Articular chondrocyte of knee joint (primary cell): ENCODE results near the gene ACYP1. TPM values are rescaled to one million over a fixed set of nuclear protein-coding genes. Genes with fewer than 3 reads are reported as not detected.

ENCODE experiments used
- small RNA-seq: library from RNA; depleted of rRNA; stranded (forward); fragments of <200 nt; gene quantifications from one replicate; pipeline ENCODE3, GENCODE V24; 2012
- total RNA-seq: library from RNA; depleted of rRNA; stranded (reverse); fragments of >200 nt; gene quantifications from 2 replicates; pipeline ENCODE4 v1.2.3, GENCODE V29; 2012

Gene ACYP1
- 10.6 and 10.9 TPM in 2 replicates for total RNA-seq

DNA sequence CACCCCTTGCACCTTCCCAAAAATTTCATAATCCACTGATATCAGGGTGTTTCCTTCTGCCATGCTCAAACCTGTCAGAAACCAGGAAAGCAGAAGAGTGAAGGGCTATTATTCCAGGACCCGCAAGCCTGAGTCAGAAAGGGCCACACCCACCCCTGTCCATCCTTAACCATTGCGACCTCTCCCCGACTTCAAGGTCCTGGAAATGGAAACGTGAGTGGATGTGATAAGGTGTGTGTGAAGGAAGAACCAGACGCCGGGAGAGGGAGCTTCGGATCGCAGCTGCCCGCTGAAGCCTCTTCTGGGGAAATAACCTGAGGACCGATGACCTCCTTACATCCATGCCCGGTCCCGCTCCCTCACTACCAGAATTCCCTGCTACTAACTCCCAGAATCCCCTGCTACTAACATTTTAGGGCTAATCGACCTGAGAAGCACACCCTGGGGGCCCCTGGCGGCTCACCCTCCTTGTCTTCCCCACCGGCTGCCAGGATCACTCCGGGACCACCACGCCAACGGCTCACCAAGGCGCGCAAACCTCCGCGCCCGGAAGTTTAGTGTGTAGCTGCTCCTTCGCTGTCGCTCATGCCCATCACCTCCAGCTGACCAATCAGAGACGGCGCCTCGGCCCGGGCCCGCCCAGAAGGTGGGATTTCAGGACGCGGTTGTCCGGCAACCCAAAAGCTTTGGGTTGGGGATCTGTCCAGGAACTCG, at the start of gene ACYP1:
Gene ACYP1 (minus strand): TSS at position 534 of the 714 bp plus-strand sequence. CDS start 471 bp downstream, at position 63.

GRCh38 chr14:75069121-75069810, 5.4 kb upstream of the ACYP1 start, which contains the start of gene ZC2HC1C:
ZC2HC1C (plus strand) TSS chr14:75069641; CDS start chr14:75070574, 933 bp downstream.

DNA sequence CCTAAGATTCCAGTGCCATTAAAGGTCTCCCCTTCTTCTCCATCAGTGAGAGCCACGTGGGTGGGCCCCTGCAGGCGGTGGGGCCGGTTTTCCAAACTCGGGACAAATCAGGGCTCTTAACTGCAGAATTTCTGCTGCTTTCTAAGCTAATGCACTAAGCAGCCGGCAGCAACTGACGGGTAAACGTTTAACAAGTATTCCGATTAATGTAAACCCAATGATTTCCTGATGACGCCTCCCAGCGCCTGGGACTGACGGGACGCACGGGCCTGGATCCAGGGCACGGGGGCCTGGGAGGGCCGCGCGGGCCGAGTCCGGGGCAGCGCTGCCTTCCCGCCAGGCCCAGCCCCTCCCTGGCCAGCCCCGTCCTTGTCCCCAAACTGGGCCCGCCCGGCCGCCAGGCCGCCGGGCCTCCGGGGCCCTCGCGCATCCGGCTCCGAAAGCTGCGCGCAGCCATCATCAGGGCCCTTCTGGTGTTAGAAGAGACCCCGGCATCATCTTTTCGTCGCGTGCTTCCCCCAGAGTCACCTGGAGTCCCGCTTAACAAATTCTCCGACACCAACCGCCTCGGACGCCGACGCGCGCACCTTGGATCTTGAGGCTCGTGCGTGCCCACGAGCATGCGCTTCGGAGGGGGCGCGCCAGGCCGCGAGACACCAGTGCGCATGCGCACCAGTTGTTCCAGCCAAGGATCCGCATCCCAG, 12.8 kb downstream of the ACYP1 start, which contains the start of gene MLH3:
Gene MLH3 (minus strand): TSS at position 616 of the 704 bp plus-strand sequence. CDS start 1,812 bp downstream, outside the sequence.

Small RNA genes lying within 50 kb of the gene (small RNA-seq; reads per million reads assigned to genes)
- gene RNU6-689P, result not detected

Other genes with a start within 250 kb of the ACYP1 start
- not detected in 2 replicates for gene PROX2, start 187.9 kb downstream of the ACYP1 start, total RNA-seq
- 64.5 and 78.0 TPM in 2 replicates for gene DLST, start 182.1 kb downstream of the ACYP1 start, total RNA-seq
- 0.76 and 0.78 TPM in 2 replicates for gene RPS6KL1, start 140.8 kb downstream of the ACYP1 start, total RNA-seq
- 7.4 and 30.1 TPM in 2 replicates for gene PGF, start 108.4 kb downstream of the ACYP1 start, total RNA-seq
- 27.4 and 45.0 TPM in 2 replicates for gene EIF2B2, start 61.1 kb downstream of the ACYP1 start, total RNA-seq
- gene MLH3, start 12.6 kb downstream of the ACYP1 start, total RNA-seq, result 34.9 and 38.8 TPM in 2 replicates
- 1.2 and 1.5 TPM in 2 replicates for gene ZC2HC1C, start 5.6 kb upstream of the ACYP1 start, total RNA-seq
- gene NEK9, start 63.0 kb upstream of the ACYP1 start, total RNA-seq, result 55.9 and 65.6 TPM in 2 replicates
- 353 and 458 TPM in 2 replicates for gene TMED10, start 112.6 kb upstream of the ACYP1 start, total RNA-seq
- 10.6 and 258 TPM in 2 replicates for gene FOS, start 214.8 kb upstream of the ACYP1 start, total RNA-seq